Measurements from ENCODE around the gene SEH1L.
"Not testable (repeated sequence)": the region's sequence is repeated elsewhere in the genome, so short reads cannot be mapped to it uniquely, and the experiment has no call there.

SEH1L gene

DNA sequence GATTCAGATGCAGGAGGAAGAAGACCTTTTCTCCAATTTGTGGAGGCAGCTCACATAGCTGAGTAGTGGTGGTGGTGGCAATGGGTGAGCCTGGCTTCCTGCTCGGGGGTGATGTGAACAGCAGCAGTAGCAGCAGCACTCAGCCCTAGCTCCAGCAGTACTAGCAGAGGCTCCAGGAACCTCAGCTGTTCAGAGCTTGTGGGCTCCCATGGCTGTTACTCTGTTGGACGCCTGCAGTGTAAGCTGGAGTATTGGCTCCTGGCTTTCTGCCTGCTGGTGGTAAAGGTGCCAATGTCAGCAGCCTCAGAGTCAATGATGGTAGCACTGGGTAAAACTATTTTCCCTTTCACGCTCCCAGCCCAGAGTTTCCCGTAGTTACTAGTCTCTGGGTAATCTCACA lies 3.1 kb upstream of the SEH1L start:
- no peak for FAIRE-seq

DNA sequence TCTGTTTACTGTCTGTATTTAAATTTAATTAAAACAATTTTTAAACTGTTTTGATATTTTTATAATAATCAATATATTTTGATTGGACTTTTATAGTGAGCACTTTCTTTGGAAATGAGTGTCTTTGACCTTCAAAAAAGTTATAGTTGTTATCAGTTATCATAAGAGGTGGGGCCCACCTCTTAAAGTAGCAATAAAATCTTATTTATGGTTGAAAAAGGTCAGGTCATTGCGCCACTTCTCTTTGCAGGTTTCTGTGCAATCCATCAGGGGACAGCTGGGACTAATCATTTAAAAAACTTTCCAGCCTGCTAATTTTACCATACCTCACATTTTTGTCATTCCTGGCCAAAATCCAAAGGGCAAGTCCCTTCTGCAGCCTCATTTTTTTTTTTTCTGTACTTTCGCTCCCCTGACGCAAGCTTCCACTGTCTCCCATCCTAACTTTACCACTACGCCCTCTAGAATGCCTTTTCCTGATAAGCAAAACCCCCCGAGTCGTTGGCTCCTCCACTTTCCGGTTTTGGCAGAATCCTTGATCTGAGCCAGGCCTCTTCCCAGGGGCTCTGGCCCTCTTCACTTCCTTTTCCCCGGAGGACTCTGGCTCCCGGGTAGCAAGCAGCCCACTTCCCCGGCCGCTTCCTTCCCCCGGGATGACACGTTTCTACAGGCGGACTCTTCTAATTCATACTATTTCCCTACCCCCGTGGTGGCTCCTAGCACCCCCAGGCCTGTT lies 1.1 kb upstream of the SEH1L start:
- no peak for FAIRE-seq

DNA sequence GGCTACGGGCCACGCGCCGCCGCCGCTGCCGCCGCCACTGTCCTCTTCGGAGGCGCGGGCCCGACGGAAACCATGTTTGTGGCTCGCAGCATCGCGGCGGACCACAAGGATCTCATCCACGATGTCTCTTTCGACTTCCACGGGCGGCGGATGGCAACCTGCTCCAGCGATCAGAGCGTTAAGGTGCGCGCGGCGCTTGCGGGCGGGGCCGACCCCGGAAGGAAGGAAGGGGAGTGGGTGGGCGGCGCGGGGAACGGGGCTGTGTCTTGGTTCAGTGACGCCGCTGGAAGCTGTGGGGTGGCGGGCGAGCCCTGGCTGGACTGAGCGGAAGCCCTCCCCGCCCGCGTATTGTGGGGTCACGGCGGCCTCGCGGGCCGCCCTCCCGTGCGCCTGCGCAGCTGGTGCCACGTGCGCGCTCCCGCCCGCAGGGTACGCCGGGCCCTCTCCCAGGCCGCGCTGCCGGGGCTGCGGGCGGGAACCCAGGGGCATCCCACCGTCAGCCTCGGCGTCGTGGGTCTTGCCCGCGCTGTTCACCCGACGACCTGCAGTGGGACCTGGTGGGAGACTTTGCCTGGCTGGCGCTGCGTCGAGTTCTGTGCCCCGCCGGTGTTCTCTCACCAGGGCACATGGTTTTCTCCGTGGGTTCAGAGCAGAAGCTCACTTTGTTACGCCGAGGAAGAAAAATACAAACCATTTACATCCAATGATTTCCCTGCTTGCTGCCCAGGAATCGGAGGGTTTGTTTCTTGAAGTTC lies 416 bp downstream of the SEH1L start:
- no peak for FAIRE-seq

DNA sequence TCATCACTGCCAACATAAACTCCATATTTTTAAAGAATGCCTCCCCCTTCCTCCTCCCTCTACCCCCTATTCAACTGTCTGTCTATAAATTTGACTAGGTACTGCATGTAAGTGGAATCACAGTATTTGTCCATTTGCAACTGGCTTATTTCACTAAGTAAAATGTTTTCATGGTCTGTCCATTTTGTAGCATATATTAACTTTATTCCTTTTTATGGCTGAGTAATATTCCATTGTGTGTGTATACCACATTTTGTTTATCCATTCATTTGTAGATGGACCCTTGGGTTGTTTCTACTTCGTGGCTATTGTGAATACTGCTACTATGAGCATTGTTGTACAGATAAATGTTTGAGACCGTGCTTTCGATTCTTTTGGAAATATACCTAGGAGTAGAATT lies 10.7 kb downstream of the SEH1L start:
- no peak for FAIRE-seq

DNA sequence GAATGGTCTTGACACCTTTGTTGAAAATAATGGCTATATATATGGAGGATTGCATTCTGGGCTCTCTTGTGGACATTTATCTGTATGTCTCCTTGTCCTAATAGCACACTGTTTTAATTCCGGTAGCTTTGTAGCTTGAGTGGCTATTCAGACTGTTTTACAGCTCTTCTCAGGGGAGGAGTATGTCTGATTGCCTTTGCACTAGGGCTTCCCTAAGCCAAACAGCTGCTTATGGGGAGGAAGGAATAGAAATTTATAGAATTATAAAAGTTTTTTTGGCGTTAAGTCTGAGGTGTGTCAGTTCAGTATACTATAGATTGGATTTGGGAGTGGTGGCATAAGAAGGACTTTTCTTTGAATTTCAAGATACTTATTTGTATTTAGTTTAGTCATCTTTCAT lies 12.6 kb downstream of the SEH1L start:
- FAIRE-seq, result no peak

DNA sequence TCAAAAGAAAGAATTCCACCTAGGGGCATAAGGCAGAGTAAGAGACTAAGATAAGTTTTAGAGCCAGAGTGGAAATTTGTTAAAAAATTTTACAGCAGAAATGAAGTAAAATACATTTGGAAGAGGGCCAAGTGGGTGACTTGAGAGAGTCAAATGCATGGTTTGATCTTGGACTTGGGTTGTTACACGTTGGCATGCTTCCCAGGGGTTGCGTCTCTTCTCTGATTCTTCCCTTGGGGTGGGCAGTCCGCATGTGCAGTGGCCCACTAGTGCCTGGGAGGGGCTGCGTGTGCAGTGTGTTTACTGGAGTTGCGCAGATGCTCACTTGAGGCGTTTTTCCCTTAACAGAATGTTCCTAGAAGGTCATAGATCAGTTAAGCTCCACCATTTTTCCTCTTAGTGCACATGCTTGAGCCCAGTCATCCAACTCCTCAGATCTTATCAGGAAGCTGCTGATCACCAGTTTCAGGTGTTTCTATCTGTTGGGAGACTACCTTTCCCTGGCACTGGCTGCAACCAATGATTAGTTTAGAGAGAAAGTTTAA lies 13.1 kb downstream of the SEH1L start:
- no peak for FAIRE-seq

DNA sequence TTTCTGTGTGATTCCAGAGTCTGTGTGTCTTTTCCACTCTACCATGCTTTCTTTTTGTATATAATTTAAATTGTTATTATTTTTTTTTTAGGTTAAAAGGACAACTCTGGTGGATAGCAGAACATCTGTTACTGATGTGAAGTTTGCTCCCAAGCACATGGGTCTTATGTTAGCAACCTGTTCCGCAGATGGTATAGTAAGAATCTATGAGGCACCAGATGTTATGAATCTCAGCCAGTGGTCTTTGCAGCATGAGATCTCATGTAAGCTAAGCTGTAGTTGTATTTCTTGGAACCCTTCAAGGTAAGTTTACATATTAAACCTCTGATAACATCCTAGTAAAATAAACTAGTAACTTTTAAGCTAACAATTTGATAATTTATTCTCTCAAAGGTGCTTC lies 15.3 kb downstream of the SEH1L start:
- FAIRE-seq, result no peak

DNA sequence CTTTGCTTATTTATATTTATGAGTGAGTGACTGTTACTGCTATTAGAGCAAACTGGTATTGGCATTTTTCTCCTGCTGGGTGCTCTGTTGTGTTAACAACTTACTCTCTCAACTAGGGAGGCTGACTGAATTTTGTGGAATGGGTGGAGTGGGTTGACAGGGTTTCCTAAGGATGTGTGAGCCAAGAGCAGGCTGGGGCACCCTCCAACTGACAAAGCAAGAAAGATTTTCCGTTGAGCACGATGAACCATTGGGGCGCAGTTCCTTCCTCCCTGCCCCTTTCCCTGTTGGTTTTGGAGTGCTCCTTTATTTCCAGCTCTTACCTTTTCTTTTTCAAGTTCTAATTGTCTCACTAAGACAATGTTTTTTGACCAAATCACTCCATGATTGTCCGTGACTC lies 20.3 kb downstream of the SEH1L start:
- FAIRE-seq, result no peak

DNA sequence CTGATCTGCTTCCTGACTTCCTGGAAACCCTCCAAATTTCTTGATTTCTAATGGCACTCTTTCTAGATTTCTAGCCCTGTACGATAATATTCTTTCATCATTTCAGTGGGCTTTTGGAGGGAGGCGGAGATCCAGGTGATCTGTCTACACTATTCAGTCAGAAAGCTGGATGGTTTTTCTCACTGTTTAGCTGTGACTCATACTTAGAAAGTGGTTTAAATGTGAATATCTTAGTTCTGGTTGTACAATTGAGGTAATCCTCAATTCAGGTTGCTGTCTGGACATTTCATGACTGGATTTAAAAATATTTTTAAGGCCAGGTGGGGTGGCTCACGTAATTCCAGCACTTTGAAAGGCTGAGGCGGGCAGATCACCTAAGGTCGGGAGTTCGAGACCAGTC lies 20.8 kb downstream of the SEH1L start:
- FAIRE-seq, result no peak

DNA sequence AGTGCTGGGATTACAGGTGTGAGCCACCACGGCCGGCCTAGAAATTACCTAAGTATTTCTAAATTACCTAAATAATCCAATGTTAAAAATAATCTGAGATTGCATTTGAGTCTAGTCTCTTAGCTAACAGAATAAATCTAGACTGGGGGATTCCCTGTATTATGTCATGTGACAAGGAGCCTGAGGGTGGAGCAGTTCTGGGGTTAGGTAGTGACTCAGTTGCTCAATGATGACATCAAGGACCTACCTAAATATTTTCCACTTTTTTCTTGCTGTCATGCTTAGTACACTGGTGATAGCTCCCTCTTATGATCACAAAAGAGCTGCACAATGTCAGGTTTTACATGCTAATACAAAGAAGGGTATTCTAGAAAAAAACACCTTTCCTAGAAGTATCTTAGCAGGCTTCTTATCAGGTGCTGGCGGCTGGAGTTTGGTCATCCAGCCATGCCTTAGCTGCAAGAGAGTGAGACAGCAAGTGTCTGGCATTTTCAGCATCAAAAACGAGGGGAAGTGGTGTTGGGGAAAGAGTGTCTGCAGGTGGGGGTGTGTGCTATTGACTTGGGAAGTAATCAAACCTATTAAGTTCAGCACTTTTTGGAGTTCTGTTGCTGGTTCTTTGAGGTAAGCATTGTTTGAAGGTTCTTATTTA lies 25.9 kb downstream of the SEH1L start:
- FAIRE-seq, result no peak

DNA sequence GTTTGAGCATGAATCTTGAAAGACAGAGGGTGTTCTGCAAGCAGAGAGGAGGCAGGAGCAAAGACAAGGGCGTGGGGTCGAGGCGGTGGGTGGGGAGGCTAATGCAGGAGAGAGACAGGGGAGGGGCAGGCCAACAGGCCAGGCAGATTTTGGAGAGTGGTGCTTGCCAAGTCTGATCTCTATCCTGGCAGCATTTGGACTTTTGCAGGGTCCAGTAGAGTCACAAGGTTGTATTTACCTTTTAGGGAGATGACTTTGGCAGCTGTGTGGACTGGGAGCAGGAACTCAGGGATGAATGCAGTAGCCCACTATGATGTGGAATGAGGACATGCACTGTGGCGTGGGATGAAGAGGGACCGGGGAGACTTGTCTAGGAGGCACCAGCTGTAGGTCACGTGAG lies 27.7 kb downstream of the SEH1L start:
- no peak for FAIRE-seq

DNA sequence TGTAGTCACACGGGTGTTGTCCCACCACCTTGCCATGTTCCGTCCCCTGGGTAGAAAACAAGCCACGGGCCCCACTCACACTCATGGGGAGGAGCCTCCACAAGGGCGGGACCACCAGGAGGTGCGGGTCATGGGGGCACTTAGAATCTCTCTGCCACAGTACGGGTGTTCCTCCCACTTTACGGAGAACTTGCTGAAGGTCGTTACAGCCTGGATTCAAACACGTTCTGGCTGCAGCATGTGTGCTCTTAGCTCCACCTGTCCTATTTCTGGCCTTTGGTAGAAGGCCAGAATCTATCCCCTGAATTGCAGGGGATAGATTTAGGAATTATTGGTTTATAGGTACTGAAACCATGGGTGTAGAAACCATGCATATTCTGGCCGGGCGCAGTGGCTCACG lies 28.5 kb downstream of the SEH1L start:
- FAIRE-seq, result no peak

DNA sequence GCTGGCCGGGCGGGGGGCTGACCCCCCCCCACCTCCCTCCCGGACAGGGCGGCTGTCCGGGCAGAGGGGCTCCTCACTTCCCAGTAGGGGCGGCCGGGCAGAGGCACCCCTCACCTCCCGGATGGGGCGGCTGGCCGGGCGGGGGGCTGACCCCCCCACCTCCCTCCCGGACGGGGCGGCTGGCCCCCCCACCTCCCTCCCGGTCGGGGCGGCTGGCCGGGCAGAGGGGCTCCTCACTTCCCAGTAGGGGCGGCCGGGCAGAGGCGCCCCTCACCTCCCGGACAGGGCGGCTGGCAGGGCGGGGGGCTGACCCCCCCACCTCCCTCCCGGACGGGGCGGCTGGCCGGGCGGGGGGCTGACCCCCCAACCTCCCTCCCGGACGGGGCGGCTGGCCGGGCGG lies 32.3 kb downstream of the SEH1L start:
- FAIRE-seq, result not testable (repeated sequence)

DNA sequence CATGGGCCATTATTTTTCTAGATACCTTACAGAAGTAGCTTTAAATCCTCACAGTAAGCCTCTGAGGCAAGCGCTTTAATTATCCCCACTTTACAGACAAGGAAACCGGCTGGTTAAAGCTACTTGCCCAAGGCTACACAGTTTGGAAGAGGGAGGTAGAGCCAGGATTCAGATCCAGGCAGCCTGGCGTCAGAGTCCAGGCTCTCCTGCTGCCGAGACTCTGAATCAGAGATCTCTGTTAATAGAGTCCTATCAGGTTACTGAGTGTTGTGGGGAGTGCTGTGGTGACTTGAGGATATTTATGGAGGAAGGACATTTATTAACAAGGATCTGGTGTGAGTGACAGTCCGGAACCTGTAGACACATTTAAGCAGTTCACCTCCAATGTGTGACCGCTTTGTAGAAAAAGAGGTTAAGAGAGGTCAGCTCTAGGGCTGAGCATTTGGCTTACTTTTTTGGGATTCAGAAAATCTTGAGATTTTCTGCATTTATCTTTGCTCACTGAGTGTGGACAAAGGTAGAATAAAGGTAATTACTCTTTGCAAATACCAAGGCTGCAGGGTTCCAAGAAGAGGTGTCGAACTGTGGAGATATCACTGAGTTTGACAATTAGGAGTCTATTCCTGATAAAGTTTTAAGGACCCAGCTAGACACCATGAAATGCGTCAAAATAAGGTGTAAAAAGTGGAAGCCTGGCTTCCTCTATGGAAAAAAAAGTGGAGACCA lies 41.7 kb downstream of the SEH1L start:
- FAIRE-seq, result no peak

DNA sequence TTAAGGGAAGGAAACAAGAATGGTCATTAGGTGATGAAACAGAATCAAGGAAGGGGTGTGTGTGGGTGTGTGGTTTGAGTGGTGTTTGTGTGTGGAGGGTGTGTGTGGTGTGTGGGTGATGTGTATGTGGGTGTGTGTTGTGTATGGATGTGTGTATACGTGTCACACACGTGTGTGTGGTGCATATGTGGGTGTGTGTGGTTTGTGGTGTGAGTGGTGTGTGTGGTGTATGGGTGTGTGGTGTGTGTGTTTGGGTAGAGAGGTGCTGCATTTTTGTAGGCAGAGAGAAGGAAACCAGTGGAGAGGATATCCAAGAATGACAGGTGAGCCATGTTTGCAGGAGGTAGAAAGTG lies 42.3 kb downstream of the SEH1L start:
- FAIRE-seq, result no peak

DNA sequence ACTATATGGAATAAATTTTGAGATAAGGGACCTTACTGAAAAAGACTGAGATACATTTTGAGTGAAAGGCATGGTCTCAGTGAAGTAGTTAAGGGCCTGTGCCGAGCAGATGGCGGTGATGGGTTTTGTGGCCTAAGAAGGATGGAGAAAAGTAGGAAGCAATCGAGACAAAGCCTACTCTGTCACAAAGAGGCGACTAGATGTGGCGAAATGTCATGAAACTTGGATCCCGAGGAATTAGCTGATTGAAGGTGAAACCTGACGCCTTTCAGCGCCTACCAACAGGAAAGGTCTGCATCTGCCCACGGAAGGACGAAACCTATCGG lies 42.8 kb downstream of the SEH1L start:
- FAIRE-seq, result no peak

DNA sequence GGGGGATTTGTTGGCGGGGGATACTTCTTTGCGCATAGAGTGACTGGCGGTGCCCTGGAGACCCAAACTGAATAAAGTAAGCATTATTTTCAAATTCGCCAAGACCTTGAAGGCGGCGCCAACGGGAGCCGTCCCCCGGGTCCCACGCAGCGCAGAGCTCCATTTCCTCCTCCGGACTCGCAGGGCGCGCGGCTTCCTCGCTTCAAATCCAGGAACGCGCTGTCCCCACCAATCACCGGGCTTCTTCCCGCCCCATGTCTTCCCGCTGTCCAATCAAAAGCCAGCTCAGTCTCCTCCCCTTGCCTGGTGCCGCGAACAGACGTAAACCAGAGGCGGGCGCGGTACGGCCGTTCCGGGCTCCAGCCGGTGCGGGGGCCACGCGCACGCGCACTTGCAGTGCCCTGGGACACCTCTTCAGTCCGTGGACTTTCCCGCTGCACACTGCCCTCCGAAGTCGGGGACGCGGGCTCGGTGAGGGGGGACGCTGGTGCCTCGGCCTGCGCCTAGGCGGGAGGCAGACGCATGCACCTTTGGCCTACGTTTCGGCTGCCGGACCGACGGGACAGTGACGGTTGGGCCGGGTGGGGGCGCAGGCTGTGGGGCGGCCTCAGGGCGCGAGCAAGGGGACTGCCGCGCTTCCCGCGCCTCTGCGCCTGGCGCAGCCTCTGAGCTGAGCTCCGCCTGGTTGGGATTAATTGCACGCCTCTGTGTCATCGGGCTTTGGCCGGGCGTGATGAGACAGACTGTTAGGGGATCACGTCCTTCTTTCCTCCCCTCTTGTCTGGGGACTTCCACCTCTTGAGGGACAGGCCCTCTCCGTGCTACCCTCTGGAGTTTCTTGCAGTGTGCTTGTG lies 43.4 kb downstream of the SEH1L start, which contains the start of gene CEP192:
Gene CEP192 (plus strand): TSS at position 396 of the 854 bp plus-strand sequence. CDS start 8,063 bp downstream, outside the sequence.
- peak; percentile 92 for FAIRE-seq

DNA sequence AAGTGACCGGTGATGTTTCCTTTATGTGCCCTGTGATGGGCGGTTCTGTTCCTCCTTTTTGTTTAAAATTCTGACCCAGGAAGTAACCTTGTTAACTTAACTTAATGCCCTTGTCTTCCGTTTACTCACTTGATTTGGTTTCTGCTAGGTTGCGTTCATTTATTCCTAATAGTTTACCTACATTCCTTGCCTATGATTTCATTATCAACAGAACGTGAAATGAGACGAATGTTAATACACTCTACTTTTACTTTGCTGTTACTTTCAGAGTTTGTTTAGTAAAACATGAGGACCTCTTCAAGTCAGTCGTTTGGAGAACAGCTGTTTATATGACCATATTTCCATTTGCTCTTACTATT lies 44.0 kb downstream of the SEH1L start:
- no peak for FAIRE-seq

DNA sequence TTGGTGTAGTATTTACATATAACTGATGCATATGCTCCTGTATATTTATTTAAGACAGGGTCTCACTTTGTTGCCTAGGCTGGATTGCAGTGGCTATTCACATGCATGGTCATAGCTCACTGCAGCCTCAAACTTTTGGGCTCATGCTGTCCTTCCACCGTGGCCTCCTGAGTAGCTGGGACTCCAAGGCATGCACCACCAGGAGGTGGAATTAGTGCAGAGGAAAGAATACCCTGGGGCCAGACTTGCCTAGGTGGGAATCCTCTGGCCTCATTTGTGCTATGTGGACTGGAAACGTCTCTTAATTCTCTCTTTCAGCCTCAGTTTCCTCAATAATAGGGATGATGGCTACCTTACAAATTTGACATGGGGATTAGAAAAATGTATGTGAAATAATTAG lies 45.6 kb downstream of the SEH1L start:
- FAIRE-seq, result no peak

DNA sequence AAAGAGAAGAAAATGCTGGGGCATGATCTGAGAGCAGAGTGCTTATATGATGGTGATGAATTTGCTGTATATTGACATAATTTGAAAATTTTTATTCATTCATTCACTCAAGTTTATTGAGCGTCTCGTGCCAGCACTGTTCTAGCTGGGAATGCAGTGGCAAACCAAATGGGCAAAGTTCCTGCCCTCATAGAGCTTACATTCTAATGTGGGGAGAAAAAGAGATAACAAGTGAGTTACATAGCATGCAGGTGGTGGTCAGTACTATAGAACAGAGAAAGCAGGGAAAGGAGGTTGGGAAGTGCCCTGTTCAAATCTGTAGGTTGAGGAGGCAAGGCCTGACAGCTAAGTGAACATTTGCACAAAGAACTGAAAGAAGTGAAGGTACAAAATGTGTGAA lies 47.6 kb downstream of the SEH1L start:
- FAIRE-seq, result no peak

DNA sequence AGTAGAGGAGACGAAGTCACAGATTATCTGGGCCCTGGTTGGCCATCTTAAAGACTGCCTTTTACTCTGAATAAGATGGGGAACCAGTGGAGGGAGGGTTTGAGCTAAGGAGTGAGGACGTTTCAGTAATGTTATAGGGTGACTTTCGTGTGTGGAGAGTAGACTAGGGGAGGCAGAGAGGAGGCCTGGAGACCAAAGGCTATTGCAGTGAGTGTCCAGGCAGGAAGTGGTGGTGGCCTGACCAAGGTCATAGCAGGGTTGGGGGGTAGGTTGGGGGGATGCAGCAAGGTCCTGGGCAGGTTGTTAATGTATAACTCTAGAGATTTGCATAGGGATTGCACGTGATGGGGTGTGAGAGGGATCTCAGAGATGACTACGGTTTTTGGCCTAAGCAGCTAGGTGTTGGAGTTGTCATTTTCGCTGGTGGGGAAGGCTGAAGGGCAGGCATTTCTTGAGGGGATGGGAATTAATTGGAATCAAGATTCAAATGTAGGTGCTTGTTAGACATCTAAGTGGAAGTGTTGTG lies 48.2 kb downstream of the SEH1L start:
- no peak for FAIRE-seq

DNA sequence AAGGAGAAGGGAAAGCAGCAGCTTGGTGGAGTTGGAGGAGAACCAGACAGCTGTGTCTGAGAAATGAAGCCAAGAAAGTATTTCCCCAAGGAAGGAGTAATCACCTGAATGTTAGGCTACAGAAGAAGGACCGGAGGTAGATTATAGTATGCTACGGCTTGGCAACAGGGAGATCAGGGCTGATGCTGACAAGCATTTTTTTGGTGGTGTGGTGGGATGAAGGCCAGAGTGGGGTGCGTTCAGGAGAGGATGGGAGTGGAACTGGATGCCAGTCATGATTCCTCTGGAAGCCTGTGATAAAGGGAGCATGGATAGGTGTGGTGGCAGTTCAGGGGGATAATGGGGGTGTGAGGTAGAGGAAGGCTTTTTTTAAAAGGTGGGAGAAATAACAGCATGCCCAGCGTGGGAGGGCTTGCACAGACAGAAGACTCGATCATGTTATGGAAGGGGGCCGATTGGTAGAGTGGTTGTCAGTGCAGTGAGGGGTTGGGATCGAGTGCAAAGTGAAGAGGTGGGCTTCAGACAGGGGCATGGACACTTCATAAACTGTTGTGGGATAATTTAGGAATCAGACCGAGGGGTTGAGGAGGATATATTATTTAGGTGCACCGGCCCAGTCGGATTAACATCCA lies 49.0 kb downstream of the SEH1L start:
- no peak for FAIRE-seq
